ENCODE measurements around the gene CATSPERD.

GRCh38 chr19:5694956-5695648, 25.3 kb upstream of the CATSPERD start:
- no peak for TF ChIP-seq POLR2AphosphoS5 (IDR thresholded peaks at IDR 0.05; ENCODE audit: low read depth, low read length)
- TF ChIP-seq TAF1 (IDR thresholded peaks at IDR 0.05; ENCODE audit: borderline replicate concordance, insufficient read depth, low read length), result no peak
- no peak for TF ChIP-seq REST (IDR thresholded peaks at IDR 0.05; ENCODE audit: insufficient read depth in 1 of 2, low read depth in 2 of 2, low read length in 2 of 2)
- TF ChIP-seq SIN3A (IDR thresholded peaks at IDR 0.05; ENCODE audit: borderline replicate concordance, insufficient read depth, low read length), result no peak
